ENCODE data around the gene NDUFAF2.
"Not testable (repeated sequence)": the region's sequence is repeated elsewhere in the genome, so short reads cannot be mapped to it uniquely, and the experiment has no call there.

The NDUFAF2 gene

DNA sequence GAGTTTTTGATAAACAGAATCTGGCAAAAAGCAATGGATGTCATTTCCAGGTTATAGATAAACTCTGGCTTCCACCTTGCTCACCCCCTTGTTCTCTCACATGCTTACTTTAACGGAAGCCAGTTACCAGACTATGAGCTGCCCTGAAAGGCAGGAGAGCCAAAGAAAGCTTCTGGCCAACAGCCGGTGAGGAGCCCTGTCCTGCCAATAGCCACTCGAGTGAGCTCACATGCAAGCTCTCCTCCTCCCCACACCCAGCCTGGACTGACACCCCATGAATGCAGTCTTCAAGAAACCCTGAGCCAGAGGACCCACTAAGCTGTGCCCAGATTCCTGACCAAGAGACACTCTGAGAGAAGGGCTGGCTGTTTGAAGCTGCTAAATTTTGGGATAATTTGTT, 231.6 kb downstream of the NDUFAF2 start:
- no peak for DNase-seq (ENCODE audit: low read depth, low spot score)

DNA sequence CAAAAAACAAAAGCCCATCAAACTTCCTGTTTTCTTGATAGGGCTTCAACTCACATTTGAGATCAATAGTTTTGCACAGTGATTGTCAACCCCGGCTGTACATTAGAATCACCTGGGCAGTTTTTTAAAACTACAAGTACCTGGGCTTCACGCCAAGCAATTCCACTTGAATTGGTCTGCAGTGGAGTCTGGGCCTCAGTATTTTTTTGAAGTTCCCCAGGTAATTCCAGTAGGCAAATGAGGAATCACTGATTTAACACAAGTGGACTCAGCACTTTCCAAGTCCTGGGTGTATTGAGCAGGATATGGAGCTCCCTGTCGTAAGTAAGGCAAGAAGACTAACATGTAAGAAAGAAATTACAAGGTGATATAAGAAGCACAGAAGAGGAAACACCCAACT, 232.1 kb downstream of the NDUFAF2 start:
- DNase-seq (ENCODE audit: low read depth, low spot score), result no peak

- DNase-seq (ENCODE audit: low read depth, low spot score), result no peak
Measured at GRCh38 chr5:61177716-61178115, 232.7 kb downstream of the NDUFAF2 start.

GRCh38 chr5:61178702-61179101, 233.7 kb downstream of the NDUFAF2 start:
- no peak for DNase-seq (ENCODE audit: low read depth, low spot score)

DNA sequence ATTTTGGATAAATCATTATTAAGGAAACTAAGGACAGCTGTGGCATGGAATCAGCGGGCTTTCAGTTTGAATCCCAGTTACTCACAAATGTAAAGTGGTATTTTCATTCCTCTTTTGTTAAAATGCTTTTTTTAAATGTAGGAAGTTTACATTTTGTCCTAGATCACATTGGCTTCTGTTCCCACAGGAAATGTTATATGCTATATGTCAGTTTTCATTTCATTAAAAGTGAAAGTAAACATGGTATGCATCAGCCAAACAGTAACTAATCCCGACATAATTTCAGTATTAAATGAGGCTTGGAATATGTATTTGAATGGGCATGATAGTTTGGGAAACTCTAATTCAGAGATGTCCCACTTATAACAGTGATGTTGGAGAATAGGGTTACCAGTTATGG, 235.9 kb downstream of the NDUFAF2 start:
- no peak for DNase-seq (ENCODE audit: low read depth, low spot score)

DNA sequence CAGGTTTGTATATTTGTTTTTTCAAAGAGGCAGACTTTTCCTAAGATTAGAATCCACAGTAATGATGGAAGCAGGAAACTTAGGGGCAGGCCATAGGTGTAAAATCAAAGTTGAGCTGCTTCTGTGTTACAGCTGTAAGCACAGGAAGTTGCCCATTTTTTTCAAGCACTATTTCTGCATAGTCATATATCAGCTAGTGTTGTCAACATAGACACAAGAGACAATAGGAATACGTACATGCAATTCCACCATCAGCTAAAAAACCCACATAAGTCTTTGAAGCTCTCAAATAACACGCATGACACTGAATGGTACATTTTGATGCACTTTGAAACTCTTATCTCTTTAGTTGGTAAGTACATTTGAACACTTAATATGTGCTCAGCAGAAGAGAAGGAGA, 237.4 kb downstream of the NDUFAF2 start:
- DNase-seq (ENCODE audit: low read depth, low spot score), result no peak

GRCh38 chr5:61183538-61183937, 238.5 kb downstream of the NDUFAF2 start:
- no peak for DNase-seq (ENCODE audit: low read depth, low spot score)

- DNase-seq (ENCODE audit: low read depth, low spot score), result no peak
Measured at GRCh38 chr5:61184708-61185107, 239.7 kb downstream of the NDUFAF2 start.

DNA sequence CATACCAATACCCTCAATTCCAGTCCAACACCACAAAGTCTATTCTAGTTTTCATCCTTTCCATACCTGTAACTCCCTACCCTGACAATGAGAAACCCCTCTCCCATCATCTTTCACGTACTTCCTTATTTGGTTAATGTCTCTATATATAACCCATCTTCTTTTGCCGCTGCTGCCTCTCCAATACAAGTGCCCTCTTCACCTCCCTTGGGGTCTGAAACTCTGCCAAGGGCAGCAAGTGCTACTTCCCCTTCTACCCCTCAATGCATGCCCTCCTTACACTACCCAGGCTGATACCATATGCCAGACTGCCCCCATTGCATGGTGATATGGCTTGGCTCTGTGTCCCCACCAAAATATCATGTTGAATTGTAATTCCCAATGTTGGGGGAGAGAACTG, 241.6 kb downstream of the NDUFAF2 start:
- DNase-seq (ENCODE audit: low read depth, low spot score), result no peak

GRCh38 chr5:61187352-61187751, 242.3 kb downstream of the NDUFAF2 start:
- not testable (repeated sequence) for DNase-seq (ENCODE audit: low read depth, low spot score)

DNA sequence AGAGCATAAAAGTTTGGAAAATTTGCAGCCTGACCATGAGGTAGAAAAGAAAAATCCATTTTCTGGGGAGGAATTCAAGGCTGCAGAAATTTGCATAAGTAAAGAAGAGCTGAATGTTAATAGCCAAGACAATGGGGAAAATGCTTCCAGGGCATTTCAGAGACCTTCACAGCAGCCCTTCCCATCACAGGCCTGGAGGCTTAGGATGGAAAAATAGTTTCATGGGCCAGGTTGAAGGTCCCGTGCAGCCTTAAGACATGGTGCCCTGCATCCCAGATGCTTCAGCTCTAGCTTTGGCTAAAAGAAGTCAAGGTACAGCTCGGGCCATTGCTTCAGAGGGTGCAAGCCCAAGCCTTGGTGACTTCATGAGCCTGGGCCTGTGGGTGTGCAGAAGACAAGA, 242.8 kb downstream of the NDUFAF2 start:
- not testable (repeated sequence) for DNase-seq (ENCODE audit: low read depth, low spot score)

- no peak for DNase-seq (ENCODE audit: low read depth, low spot score)
Measured at GRCh38 chr5:61198606-61199005, 253.6 kb downstream of the NDUFAF2 start.

- no peak for DNase-seq (ENCODE audit: low read depth, low spot score)
Measured at GRCh38 chr5:61200582-61201155, 255.7 kb downstream of the NDUFAF2 start.

GRCh38 chr5:61202213-61202612, 257.2 kb downstream of the NDUFAF2 start:
- no peak for DNase-seq (ENCODE audit: low read depth, low spot score)

Measured in iPS DF 19.7 (cell line).